ACC112 (cell line): ENCODE measurements around the gene SF1.
"Not testable (repeated sequence)": the region's sequence is repeated elsewhere in the genome, so short reads cannot be mapped to it uniquely, and the experiment has no call there.

Experiments
- H2AFZ ChIP-seq: fragments of 200-600 bp; sonication (generic); one replicate; pipeline ENCODE4 v1.6.0; 2017; ENCODE audit warnings: antibody characterized with exemption, low read length; ENCODE audit not compliant: unreplicated experiment
- H3K27ac ChIP-seq: fragments of 200-600 bp; sonication (generic); 2 replicates; pipeline ENCODE4 v1.5.1; 2014; ENCODE audit warnings: low read depth, mild to moderate bottlenecking, antibody characterized with exemption, low read length, moderate library complexity
- H3K27me3 ChIP-seq: fragments of 200-600 bp; sonication (generic); 2 replicates; pipeline ENCODE4 v1.6.1; 2014; ENCODE audit warnings: mild to moderate bottlenecking, antibody characterized with exemption, low read length, moderate library complexity, mixed read lengths; ENCODE audit not compliant: insufficient read depth
- H3K36me3 ChIP-seq: fragments of 200-600 bp; sonication (generic); 2 replicates; pipeline ENCODE4 v1.6.1; 2016; ENCODE audit warnings: mild to moderate bottlenecking, antibody characterized with exemption, low read length, moderate library complexity, mixed read lengths; ENCODE audit not compliant: insufficient read depth
- H3K4me1 ChIP-seq: fragments of 200-600 bp; sonication (generic); one replicate; pipeline ENCODE4 v1.6.1; 2016; ENCODE audit warnings: low read length, mixed read lengths; ENCODE audit not compliant: insufficient read depth, unreplicated experiment, control insufficient read depth
- H3K4me3 ChIP-seq: fragments of 200-600 bp; sonication (generic); 2 replicates; pipeline ENCODE4 v1.5.1; 2014; ENCODE audit warnings: mild to moderate bottlenecking, low read depth, low read length
- H3K79me2 ChIP-seq: fragments of 200-600 bp; sonication (generic); one replicate; pipeline ENCODE4 v1.6.0; 2016; ENCODE audit warnings: low read length; ENCODE audit not compliant: control insufficient read depth, unreplicated experiment, insufficient read depth

SF1 gene, protein sequence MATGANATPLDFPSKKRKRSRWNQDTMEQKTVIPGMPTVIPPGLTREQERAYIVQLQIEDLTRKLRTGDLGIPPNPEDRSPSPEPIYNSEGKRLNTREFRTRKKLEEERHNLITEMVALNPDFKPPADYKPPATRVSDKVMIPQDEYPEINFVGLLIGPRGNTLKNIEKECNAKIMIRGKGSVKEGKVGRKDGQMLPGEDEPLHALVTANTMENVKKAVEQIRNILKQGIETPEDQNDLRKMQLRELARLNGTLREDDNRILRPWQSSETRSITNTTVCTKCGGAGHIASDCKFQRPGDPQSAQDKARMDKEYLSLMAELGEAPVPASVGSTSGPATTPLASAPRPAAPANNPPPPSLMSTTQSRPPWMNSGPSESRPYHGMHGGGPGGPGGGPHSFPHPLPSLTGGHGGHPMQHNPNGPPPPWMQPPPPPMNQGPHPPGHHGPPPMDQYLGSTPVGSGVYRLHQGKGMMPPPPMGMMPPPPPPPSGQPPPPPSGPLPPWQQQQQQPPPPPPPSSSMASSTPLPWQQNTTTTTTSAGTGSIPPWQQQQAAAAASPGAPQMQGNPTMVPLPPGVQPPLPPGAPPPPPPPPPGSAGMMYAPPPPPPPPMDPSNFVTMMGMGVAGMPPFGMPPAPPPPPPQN

DNA sequence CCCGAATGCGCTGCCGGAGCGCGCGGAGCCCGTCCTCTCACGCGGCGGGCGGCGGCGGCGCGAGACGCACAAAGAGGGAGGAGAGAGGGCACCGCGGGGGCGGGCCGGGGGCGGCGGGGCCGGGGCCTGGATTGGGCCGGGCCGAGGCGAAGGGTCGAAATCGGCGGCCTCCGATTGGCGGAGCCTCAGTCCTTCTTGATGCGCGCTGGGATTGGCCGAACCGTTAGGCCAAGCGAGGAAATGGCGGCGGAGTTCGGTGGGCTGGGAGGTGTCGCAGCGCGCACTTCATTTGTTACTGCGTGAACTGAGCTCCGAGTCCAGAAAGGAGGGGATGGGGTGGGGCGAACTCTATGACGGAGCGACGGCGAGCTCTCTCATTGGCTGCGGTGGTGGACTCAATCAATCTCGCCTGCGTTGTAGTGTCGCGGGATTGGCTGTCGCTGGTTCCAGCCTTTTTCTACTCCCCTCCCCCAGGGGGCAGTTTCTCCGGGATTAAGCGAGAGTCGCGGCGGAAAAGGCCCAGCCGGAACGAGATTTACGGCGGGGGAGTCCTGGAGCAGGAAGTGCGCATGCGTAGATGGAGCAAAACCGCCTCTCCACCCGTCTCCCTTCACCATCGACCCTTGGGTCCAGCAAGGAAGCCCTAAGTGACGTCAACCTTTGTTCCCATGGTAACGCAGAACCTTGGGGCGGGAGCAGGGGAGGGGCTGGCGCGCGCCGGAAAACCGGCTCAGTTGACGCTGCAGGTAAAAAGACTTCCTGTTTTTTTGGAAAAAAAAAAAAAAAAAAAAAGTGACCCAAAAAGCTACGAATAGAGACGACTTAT is at the start of gene SF1:
Gene SF1 (minus strand): TSS at position 70 of the 826 bp plus-strand sequence. CDS start 150 bp downstream, outside the sequence.
- peaks cover 28% of the 10 kb centered on the region for H3K36me3 ChIP-seq
- H2AFZ ChIP-seq, result peak within 1 kb of the TSS; percentile 88
- no peaks in the 10 kb centered on the region for H3K27me3 ChIP-seq
- H3K4me3 ChIP-seq, result peak within 1 kb of the TSS; percentile 95
- peak within 1 kb of the TSS; percentile 93 for H3K27ac ChIP-seq
- peaks cover 37% of the 10 kb centered on the region for H3K79me2 ChIP-seq
- H3K4me1 ChIP-seq, result peaks cover 22% of the 10 kb centered on the region

DNA sequence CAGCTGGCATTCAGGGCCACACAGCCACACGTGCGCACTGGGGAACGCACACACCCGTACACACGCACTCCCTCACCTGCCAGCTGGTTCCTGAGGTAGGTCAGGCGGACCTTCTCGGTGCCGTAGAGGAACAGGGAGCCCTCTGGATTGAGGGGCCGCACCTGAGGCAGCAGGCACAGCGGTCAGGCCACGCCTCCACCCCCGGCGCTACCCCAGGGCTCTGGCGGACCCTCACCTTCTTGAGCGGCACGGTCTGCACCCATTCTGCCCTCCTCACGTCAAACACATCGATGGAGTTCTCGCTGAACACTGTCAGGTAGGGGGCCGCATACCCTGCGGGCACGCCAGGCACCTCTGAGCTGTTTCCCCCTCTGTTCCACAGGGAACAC is 49.1 kb upstream of the SF1 start:
- no peaks in the 10 kb centered on the region for H3K36me3 ChIP-seq
- H2AFZ ChIP-seq, result no peak overlapping the region
- no peak overlapping the region for H3K4me3 ChIP-seq
- H3K79me2 ChIP-seq, result no peaks in the 10 kb centered on the region
- H3K4me1 ChIP-seq, result no peaks in the 10 kb centered on the region
- no peak overlapping the region for H3K27ac ChIP-seq
- H3K27me3 ChIP-seq, result no peaks in the 10 kb centered on the region

DNA sequence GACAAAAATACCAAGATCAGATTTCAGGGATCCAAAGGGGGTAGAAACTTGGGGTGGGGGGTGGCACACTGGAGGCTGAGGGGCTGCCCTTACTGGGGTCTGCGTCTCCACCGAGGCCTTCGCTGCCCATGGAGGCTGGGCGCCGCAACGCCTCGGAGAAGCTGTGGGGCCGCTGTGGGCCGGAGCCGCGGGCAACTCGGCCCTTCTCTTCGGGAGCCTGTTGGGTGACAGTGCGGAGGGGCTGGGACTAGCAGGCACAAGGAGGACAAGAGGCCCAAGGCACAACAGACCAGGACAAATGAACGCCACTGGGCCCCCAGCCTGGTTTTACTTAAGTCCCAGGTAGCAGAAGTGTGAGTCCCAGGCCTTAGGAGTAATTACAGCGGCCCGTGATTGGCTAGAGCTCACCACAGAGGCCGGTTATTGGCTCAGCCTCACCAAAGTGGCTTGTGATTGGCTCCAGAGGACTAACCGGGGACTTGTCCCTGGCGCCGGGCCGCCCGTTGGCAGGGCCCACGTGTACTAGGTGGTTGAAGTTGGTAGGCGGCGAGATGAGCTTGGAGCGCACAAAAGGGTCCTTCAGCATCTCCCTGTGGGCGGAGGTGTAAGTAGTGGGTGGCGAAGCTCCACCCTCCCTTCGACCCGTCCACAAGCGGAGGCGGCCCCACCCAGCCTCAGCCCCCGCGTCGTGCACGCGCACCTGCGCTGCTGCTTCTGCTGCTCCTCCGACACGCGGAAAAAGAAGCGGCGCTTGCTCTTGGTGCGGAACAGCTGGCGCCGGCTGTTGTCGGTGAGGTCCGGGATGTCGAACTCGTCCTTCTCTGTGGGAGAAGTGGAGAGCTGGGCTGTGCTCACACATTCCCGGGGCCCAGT is 48.5 kb upstream of the SF1 start:
- H3K79me2 ChIP-seq, result no peaks in the 10 kb centered on the region
- H2AFZ ChIP-seq, result no peak overlapping the region
- no peak overlapping the region for H3K4me3 ChIP-seq
- H3K4me1 ChIP-seq, result no peaks in the 10 kb centered on the region
- no peaks in the 10 kb centered on the region for H3K36me3 ChIP-seq
- H3K27me3 ChIP-seq, result no peaks in the 10 kb centered on the region
- H3K27ac ChIP-seq, result no peak overlapping the region

DNA sequence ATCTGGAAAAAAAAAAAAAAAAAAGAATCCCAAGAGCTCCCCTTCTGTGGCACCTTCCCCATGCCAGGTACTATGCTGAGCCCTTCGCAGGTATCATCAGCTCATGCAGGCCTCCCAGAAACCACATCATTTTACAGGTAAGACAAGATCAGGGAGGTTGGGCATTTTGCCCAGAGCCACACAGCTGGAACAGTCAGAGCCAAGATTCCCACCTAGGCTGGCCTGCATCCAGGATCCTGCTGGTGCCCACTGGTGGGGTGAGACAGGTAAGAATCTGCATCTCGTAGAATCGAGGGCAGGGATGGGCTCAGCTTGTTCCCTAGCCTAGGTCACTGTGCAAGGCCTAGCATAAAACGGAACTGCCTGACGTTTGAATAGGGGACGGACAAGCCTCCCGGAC is 47.7 kb upstream of the SF1 start:
- no peaks in the 10 kb centered on the region for H3K4me1 ChIP-seq
- H3K27ac ChIP-seq, result no peak overlapping the region
- no peaks in the 10 kb centered on the region for H3K36me3 ChIP-seq
- no peak overlapping the region for H3K4me3 ChIP-seq
- H2AFZ ChIP-seq, result no peak overlapping the region
- no peaks in the 10 kb centered on the region for H3K27me3 ChIP-seq
- no peaks in the 10 kb centered on the region for H3K79me2 ChIP-seq

DNA sequence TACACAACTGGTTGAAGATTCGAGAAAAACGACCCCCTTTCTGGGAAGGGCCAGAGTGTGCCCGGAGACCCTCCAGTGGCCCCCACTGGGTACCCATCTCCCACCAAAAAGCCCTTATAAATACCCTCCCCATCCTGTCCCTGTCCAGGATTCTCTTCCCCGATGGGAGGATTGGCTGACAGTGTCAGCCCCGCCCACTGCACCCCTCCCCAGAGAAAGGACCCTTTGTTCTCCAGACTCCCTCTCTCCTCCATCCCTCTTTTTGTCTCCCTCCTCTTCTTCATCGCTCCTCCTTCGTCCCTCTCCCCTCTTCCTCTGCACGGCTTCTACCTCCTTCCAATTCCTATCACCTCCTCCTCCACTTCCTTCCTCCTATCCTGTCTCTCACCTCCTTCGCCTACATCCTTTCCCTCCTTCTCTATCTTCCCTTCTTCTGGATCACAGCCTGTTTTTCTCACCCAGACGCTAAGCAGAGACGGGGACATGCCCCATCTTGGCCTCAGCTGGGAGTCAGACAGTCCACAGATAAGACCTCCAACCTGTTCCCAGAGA is 45.3 kb upstream of the SF1 start:
- H3K36me3 ChIP-seq, result no peaks in the 10 kb centered on the region
- no peak overlapping the region for H3K4me3 ChIP-seq
- no peaks in the 10 kb centered on the region for H3K79me2 ChIP-seq
- no peak overlapping the region for H3K27ac ChIP-seq
- no peaks in the 10 kb centered on the region for H3K27me3 ChIP-seq
- H3K4me1 ChIP-seq, result no peaks in the 10 kb centered on the region
- H2AFZ ChIP-seq, result no peak overlapping the region

DNA sequence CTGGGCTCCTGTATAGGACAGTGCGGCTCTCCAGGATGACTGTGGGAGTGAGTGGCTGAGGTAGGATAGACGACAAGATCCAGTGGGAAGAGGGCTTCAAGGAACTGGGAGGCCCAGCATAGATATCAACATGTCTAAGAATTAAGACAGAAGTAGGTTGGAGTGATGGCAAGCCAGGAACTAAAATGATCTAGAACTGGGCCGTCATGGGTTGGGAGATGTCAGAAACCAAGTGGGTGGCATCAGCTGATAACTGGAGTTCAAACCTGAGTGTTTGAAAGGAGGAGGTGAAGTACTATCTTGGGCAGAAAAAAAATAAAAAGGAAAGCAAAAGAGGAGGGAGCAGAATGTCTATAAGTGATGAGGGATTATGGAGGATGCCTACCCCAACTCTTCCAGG is 39.1 kb upstream of the SF1 start:
- Histone ChIP-seq H2AFZ (no peak overlapping the region), H3K36me3 (no peaks in the 10 kb centered on the region), H3K4me3 (no peak overlapping the region), H3K79me2 (no peaks in the 10 kb centered on the region), H3K27ac (no peak overlapping the region), H3K4me1 (no peaks in the 10 kb centered on the region), H3K27me3 (no peaks in the 10 kb centered on the region)

DNA sequence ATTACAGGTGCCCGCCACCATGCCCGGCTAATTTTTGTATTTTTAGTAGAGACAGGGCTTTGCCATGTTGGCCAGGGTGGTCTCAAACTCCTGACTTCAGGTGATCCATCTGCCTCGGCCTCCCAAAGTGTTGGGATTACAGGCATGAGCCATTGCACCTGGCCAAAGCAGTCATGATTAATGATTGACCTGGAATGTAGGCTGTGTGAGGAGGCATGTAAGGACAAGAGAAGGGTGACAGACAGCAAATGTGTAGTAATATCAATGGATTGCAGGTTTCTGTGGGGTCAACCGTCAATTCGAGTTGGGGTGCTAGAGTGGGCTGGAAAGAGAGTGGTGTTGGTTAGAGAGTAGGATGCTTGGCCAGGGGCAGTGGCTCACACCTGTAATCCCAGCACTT is 37.1 kb upstream of the SF1 start:
- H3K4me3 ChIP-seq, H3K79me2 ChIP-seq, H3K4me1 ChIP-seq, H3K27me3 ChIP-seq, H2AFZ ChIP-seq, H3K27ac ChIP-seq, H3K36me3 ChIP-seq: not testable (repeated sequence)

DNA sequence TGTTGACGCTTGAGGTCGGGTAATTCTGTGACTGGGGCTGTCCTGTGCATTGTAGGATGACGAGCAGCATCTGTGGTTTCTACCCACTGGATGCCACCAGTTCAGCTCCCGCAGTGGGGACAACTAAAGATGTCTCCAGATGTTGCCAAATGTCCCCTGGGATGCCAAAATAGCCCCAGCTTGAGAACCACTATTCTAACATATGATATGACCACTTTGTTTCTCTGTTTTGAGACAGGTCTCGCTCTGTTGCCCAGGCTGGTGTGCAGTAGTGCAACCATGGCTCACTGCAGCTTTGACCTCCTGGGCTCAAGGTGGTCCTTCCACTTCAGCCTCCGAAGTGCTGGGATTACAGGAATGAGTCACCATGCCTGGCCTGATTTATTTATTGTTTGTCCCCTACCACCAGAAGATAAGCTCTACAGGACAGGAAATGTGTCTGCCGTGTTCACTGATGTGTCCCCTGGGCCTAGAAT is 36.4 kb upstream of the SF1 start:
- no peak overlapping the region for H2AFZ ChIP-seq
- H3K36me3 ChIP-seq, result no peaks in the 10 kb centered on the region
- no peak overlapping the region for H3K27ac ChIP-seq
- H3K79me2 ChIP-seq, result peaks cover under 1% of the 10 kb centered on the region
- peaks cover under 1% of the 10 kb centered on the region for H3K4me1 ChIP-seq
- no peaks in the 10 kb centered on the region for H3K27me3 ChIP-seq
- no peak overlapping the region for H3K4me3 ChIP-seq

DNA sequence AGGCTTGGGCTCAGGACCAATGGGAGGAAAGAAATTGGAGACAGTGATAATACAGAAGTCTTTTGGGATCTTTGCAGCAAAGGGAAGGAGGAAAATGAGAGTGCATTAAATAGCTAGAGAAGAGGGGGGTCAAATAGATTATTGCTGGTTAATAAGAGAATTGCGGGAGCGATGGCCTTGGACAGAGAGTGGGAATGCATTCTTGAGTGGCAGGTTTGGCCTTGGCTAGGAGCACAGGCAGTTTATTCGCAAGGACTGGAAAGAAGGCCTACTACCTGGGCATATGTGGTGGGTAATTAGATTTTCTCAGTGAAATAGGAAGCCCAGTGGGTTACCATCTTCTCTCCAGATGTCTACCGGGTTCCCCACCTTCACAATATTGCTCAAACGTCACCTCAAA is 35.5 kb upstream of the SF1 start:
- H3K4me3 ChIP-seq, result no peak overlapping the region
- H3K27me3 ChIP-seq, result no peaks in the 10 kb centered on the region
- H3K79me2 ChIP-seq, result peaks cover 5% of the 10 kb centered on the region
- H3K27ac ChIP-seq, result no peak overlapping the region
- H3K36me3 ChIP-seq, result no peaks in the 10 kb centered on the region
- peaks cover 7% of the 10 kb centered on the region for H3K4me1 ChIP-seq
- no peak overlapping the region for H2AFZ ChIP-seq

DNA sequence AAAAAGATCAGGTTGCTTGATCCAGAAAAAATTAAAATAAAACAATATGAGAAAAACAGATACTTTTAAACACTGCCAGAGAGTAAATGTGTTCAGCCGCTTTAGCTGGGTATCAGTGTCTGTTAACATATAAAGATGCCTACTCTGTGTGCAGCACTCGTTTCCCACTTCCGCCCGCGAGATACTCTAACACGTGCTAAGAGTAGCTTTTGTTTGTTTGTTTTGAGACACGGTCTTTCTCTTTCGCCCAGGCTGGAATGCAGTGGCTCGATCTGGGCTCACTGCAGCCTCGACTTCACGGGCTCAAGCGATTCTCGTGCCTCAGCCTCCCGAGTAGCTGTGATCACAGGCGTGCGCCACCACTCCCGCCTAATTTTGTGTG is 32.5 kb upstream of the SF1 start:
- Histone ChIP-seq H3K4me1 (peaks cover 7% of the 10 kb centered on the region), H3K36me3 (no peaks in the 10 kb centered on the region), H2AFZ (no peak overlapping the region), H3K79me2 (peaks cover 5% of the 10 kb centered on the region), H3K27ac (no peak overlapping the region), H3K27me3 (no peaks in the 10 kb centered on the region), H3K4me3 (peak overlapping the region; percentile 92)
